WTC11 (cell line): ENCODE results near the gene LGR4. TPM values are rescaled to one million over a fixed set of nuclear protein-coding genes. Genes with fewer than 3 reads are reported as not detected.

Experiments
- ATAC-seq: fragments of 200-7000 bp; cut with Tn5 transposase; 2 replicates; pipeline ENCODE4 v1.10.0; 2021; ENCODE audit warnings: mild to moderate bottlenecking, moderate library complexity
- CTCF ChIA-PET: fragments of 300-600 bp; sonication (Branson Sonifier 250); formaldehyde crosslinking; loops from one replicate; lab custom pipeline; 2021; ENCODE audit warnings: antibody characterized with exemption; lab: Charles Lee
- POLR2A ChIA-PET: fragments of 350-600 bp; sonication (Branson Sonifier 250); formaldehyde crosslinking; loops from one replicate; lab custom pipeline; 2021; ENCODE audit warnings: antibody characterized with exemption; lab: Charles Lee
- DNase-seq: peaks from one replicate; pipeline ENCODE4 v3.0.0; 2021; ENCODE audit warnings: low spot score
- H3K27ac Mint-ChIP-seq: 2 replicates; pipeline ENCODE4 v1.8.0; 2021; ENCODE audit warnings: mixed read lengths
- H3K27me3 Mint-ChIP-seq: 2 replicates; pipeline ENCODE4 v1.8.0; 2021; ENCODE audit warnings: low read depth, mild to moderate bottlenecking, moderate library complexity, mixed read lengths
- H3K36me3 Mint-ChIP-seq: 2 replicates; pipeline ENCODE4 v1.8.0; 2021; ENCODE audit warnings: mixed read lengths
- H3K4me1 Mint-ChIP-seq: 2 replicates; pipeline ENCODE4 v1.8.0; 2022; ENCODE audit warnings: mixed read lengths
- H3K4me3 Mint-ChIP-seq: 2 replicates; pipeline ENCODE4 v1.8.0; 2021; ENCODE audit warnings: mild to moderate bottlenecking, moderate library complexity, mixed read lengths
- H3K9me3 Mint-ChIP-seq: 2 replicates; pipeline ENCODE4 v1.8.0; 2021; ENCODE audit warnings: mixed read lengths
- E2F1 ChIP-seq: sonication (generic); formaldehyde crosslinking; IDR thresholded peaks from 2 replicates; pipeline ENCODE4 v1.8.0; 2022; ENCODE audit warnings: mild to moderate bottlenecking, missing genetic modification reagents
- EMX1 ChIP-seq: fragments of 250-450 bp; sonication (Bioruptor Pico); IDR thresholded peaks from 2 replicates; pipeline ENCODE4 v1.8.0; 2021; ENCODE audit warnings: mild to moderate bottlenecking
- ETV6 ChIP-seq: sonication (generic); formaldehyde crosslinking; IDR thresholded peaks from 2 replicates; pipeline ENCODE4 v1.8.1; 2022; ENCODE audit warnings: mild to moderate bottlenecking, missing genetic modification reagents
- HMGA2 ChIP-seq: fragments of 250-450 bp; sonication (Bioruptor Pico); IDR thresholded peaks from 2 replicates; pipeline ENCODE4 v1.4.0; 2021; ENCODE audit warnings: mild to moderate bottlenecking, moderate library complexity
- IRF1 ChIP-seq: sonication (generic); formaldehyde crosslinking; IDR thresholded peaks from 2 replicates; pipeline ENCODE4 v1.8.0; 2023; ENCODE audit warnings: missing genetic modification reagents
- JAZF1 ChIP-seq: fragments of 250-450 bp; sonication (Bioruptor Pico); IDR thresholded peaks from 2 replicates; pipeline ENCODE4 v1.9.0; 2021; ENCODE audit warnings: moderate library complexity, mild to moderate bottlenecking, inconsistent platforms
- JUN ChIP-seq: sonication (generic); formaldehyde crosslinking; IDR thresholded peaks from 2 replicates; pipeline ENCODE4 v1.8.0; 2023; ENCODE audit warnings: mild to moderate bottlenecking, missing genetic modification reagents
- NFATC4 ChIP-seq: fragments of 250-450 bp; sonication (Bioruptor Pico); IDR thresholded peaks from 2 replicates; pipeline ENCODE4 v1.9.0; 2021; ENCODE audit warnings: mild to moderate bottlenecking
- NFE2L1 ChIP-seq: sonication (generic); formaldehyde crosslinking; IDR thresholded peaks from 2 replicates; pipeline ENCODE4 v1.8.1; 2023; ENCODE audit warnings: missing genetic modification reagents
- NFYB ChIP-seq: sonication (generic); formaldehyde crosslinking; conservative IDR thresholded peaks from 2 replicates; pipeline ENCODE4 v1.8.0; 2022; ENCODE audit warnings: low read depth, missing genetic modification reagents
- NR1H2 ChIP-seq: sonication (generic); formaldehyde crosslinking; IDR thresholded peaks from 2 replicates; pipeline ENCODE4 v1.9.0; 2021; ENCODE audit warnings: mild to moderate bottlenecking, moderate library complexity, missing genetic modification reagents
- NR2C2 ChIP-seq: sonication (generic); formaldehyde crosslinking; IDR thresholded peaks from 2 replicates; pipeline ENCODE4 v1.8.0; 2022; ENCODE audit warnings: mild to moderate bottlenecking, missing genetic modification reagents
- NR3C1 ChIP-seq: sonication (generic); formaldehyde crosslinking; conservative IDR thresholded peaks from 2 replicates; pipeline ENCODE4 v1.8.1; 2023; ENCODE audit warnings: low read depth, mild to moderate bottlenecking, missing genetic modification reagents
- PRDM15 ChIP-seq: sonication (generic); formaldehyde crosslinking; IDR thresholded peaks from 2 replicates; pipeline ENCODE4 v1.8.0; 2022; ENCODE audit warnings: missing genetic modification reagents
- PRRX2 ChIP-seq: fragments of 250-450 bp; sonication (Bioruptor Pico); IDR thresholded peaks from 2 replicates; pipeline ENCODE4 v1.8.0; 2021; ENCODE audit warnings: mild to moderate bottlenecking
- TEAD4 ChIP-seq: sonication (generic); formaldehyde crosslinking; IDR thresholded peaks from 2 replicates; pipeline ENCODE4 v1.8.0; 2022; ENCODE audit warnings: mild to moderate bottlenecking, missing genetic modification reagents
- ZBTB43 ChIP-seq: sonication (generic); formaldehyde crosslinking; IDR thresholded peaks from 2 replicates; pipeline ENCODE4 v1.8.1; 2023; ENCODE audit warnings: mild to moderate bottlenecking, missing genetic modification reagents
- ZMAT4 ChIP-seq: fragments of 250-450 bp; sonication (Bioruptor Pico); IDR thresholded peaks from 2 replicates; pipeline ENCODE4 v1.9.0; 2021; ENCODE audit warnings: mild to moderate bottlenecking
- ZNF396 ChIP-seq: fragments of 250-450 bp; sonication (Bioruptor Pico); IDR thresholded peaks from 2 replicates; pipeline ENCODE4 v1.8.0; 2021; ENCODE audit warnings: mild to moderate bottlenecking, moderate library complexity, borderline replicate concordance
- total RNA-seq: library from RNA; stranded (reverse); gene quantifications from 3 replicates; pipeline ENCODE4 v1.2.3, GENCODE V29; 2021

LGR4 gene
- total RNA-seq, 1 experiment from 2014 or later = 53.8 TPM

GRCh38 chr11:27420722-27421572 lies 51.6 kb downstream of the LGR4 start:
- CTCF ChIA-PET = interaction anchor here (0.5 kb wide), 1 partner anchor 444 kb away, joined by 3 read pairs; no protein-coding TSS in a partner anchor
- no peak overlapping the region for H3K4me3 Mint-ChIP-seq
- no peak for ATAC-seq

More at GRCh38 chr11:27420722-27421572, 51.6 kb downstream of the LGR4 start:
- DNase-seq = no peak
- Mint-ChIP-seq H3K9me3 (no peaks in the 10 kb centered on the region), H3K4me1 (peaks cover 71% of the 10 kb centered on the region), H3K27me3 (no peaks in the 10 kb centered on the region), H3K27ac (peak overlapping the region; percentile 46; the same call in 1 of the 2 replicates), H3K36me3 (no peaks in the 10 kb centered on the region)
- TF ChIP-seq PRDM15 (CRISPR knock-in tag) (no peak), JAZF1 (CRISPR knock-in tag) (no peak), ZMAT4 (CRISPR knock-in tag) (no peak), NR1H2 (no peak), NFATC4 (no peak), TEAD4 (CRISPR knock-in tag) (no peak), E2F1 (CRISPR knock-in tag) (no peak), EMX1 (CRISPR knock-in tag) (no peak), ETV6 (CRISPR knock-in tag) (no peak), HMGA2 (CRISPR knock-in tag) (no peak), PRRX2 (CRISPR knock-in tag) (no peak), NR3C1 (CRISPR knock-in tag) (no peak), NFYB (no peak), NFE2L1 (no peak), ZNF396 (CRISPR knock-in tag) (no peak), JUN (CRISPR knock-in tag) (no peak), NR2C2 (no peak), IRF1 (CRISPR knock-in tag) (no peak), ZBTB43 (CRISPR knock-in tag) (no peak)
- POLR2A ChIA-PET = no interaction called here
